ENCODE results near the gene SASH1.

DNA sequence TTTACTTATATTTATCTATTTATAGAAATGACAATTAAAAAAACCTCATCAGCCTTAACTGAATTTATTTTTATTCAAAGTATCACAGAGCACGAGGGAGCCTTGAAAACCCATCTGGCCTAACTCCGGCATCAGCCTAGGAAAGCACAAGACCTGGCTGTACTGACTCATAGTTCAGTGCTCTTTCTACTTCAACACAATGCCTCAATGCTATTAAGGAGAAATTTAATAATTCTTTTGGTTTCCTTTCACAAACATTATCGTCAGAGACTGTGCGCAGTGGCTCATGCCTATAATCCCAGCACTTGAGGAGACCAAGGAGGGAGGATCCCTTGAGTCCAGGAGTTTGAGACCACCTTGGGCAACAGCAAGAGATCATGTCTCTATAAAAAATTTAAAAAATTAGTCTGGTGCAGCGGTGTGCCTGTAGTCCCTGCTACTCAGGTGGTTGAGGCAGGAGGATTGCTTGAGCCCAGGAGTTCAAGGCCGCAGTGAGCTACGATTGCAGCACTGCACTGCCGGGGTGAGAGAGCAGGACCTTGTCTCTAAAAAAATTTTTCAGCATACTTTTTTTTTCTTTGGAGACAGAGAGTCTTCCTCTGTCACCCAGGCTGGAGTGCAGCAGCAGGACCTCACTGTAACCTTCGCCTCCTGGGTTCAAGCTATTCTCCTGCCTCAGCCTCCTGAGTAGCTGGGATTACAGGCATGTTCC is 1.9 kb upstream of the SASH1 start:
- TF ChIP-seq, protein P1, sequence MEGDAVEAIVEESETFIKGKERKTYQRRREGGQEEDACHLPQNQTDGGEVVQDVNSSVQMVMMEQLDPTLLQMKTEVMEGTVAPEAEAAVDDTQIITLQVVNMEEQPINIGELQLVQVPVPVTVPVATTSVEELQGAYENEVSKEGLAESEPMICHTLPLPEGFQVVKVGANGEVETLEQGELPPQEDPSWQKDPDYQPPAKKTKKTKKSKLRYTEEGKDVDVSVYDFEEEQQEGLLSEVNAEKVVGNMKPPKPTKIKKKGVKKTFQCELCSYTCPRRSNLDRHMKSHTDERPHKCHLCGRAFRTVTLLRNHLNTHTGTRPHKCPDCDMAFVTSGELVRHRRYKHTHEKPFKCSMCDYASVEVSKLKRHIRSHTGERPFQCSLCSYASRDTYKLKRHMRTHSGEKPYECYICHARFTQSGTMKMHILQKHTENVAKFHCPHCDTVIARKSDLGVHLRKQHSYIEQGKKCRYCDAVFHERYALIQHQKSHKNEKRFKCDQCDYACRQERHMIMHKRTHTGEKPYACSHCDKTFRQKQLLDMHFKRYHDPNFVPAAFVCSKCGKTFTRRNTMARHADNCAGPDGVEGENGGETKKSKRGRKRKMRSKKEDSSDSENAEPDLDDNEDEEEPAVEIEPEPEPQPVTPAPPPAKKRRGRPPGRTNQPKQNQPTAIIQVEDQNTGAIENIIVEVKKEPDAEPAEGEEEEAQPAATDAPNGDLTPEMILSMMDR (IDR thresholded peaks at IDR 0.05) = no peak
- no peak for TF ChIP-seq POLR2AphosphoS5 (IDR thresholded peaks at IDR 0.05; ENCODE audit: insufficient read depth in 1 of 2, low read depth in 1 of 2)
